Activated CD4-positive, alpha-beta memory T cell treated with anti-CD3 and anti-CD28 coated beads, Interleukin-2, amount 10 ng/mL, durations not matched to agents 7 days and 5 days (primary cell): ENCODE measurements around the gene CMC1. TPM values are rescaled to one million over a fixed set of nuclear protein-coding genes. Genes with fewer than 3 reads are reported as not detected.
"Not testable (repeated sequence)": the region's sequence is repeated elsewhere in the genome, so short reads cannot be mapped to it uniquely, and the experiment has no call there.

Experiments
- CTCF ChIA-PET: fragments of 350-600 bp; sonication (Branson Sonifier 250); formaldehyde crosslinking; loops from one replicate; lab custom pipeline; 2021; ENCODE audit warnings: antibody characterized with exemption, inconsistent platforms; lab: Charles Lee
- POLR2A ChIA-PET: fragments of 350-600 bp; sonication (Branson Sonifier 250); formaldehyde crosslinking; loops from one replicate; lab custom pipeline; 2021; ENCODE audit warnings: antibody characterized with exemption; lab: Charles Lee
- DNase-seq: peaks from one replicate; pipeline ENCODE4 v3.0.0-alpha.2; 2020
- H3K27ac Mint-ChIP-seq: one replicate; pipeline ENCODE4 v1.8.0; 2021; ENCODE audit warnings: mild to moderate bottlenecking, mixed read lengths
- H3K27me3 Mint-ChIP-seq: one replicate; pipeline ENCODE4 v1.8.0; 2021; ENCODE audit warnings: mixed read lengths
- H3K36me3 Mint-ChIP-seq: one replicate; pipeline ENCODE4 v1.8.0; 2021; ENCODE audit warnings: low read depth, mixed read lengths
- H3K4me1 Mint-ChIP-seq: one replicate; pipeline ENCODE4 v1.8.0; 2021; ENCODE audit warnings: mixed read lengths
- H3K4me3 Mint-ChIP-seq: one replicate; pipeline ENCODE4 v1.8.0; 2021; ENCODE audit warnings: mild to moderate bottlenecking, mixed read lengths
- H3K9me3 Mint-ChIP-seq: one replicate; pipeline ENCODE4 v1.8.0; 2021; ENCODE audit warnings: mixed read lengths
- total RNA-seq, 2 experiments: library from RNA; stranded (reverse); gene quantifications; one replicate each; pipeline ENCODE4 v1.2.3, GENCODE V29; 2021

The CMC1 gene
- total RNA-seq: 10 to 100 TPM; 18.8 to 21.0 TPM

GRCh38 chr3:28241221-28242160, at the start of gene CMC1:
Gene CMC1 (plus strand): TSS chr3:28241619. CDS start chr3:28241794, 175 bp downstream.
- Mint-ChIP-seq H3K36me3 (peaks cover 28% of the 10 kb centered on the region), H3K27me3 (no peaks in the 10 kb centered on the region), H3K4me3 (peak within 1 kb of the TSS; percentile 90), H3K4me1 (peaks cover 39% of the 10 kb centered on the region), H3K27ac (peak within 1 kb of the TSS; percentile 82), H3K9me3 (no peaks in the 10 kb centered on the region)
- ChIA-PET CTCF (interaction anchor here (1.3 to 1.6 kb wide), 2 partner anchors 10 to 85 kb away, joined by 3 to 4 read pairs; no protein-coding TSS in a partner anchor), POLR2A (interaction anchor here (1.5 to 3.2 kb wide), 4 partner anchors 12 to 107 kb away, joined by 5 to 15 read pairs (median 6); partner anchors contain the start of genes AZI2 and ZCWPW2)
- peak; percentile 89 for DNase-seq

GRCh38 chr3:28198161-28198560, 43.3 kb upstream of the CMC1 start:
- Mint-ChIP-seq H3K27me3 (no peaks in the 10 kb centered on the region), H3K4me3 (no peak overlapping the region), H3K36me3 (no peaks in the 10 kb centered on the region), H3K9me3 (peaks cover 2% of the 10 kb centered on the region), H3K27ac (no peak overlapping the region), H3K4me1 (peaks cover 1% of the 10 kb centered on the region)
- ChIA-PET CTCF (no interaction called here), POLR2A (no interaction called here)
- DNase-seq: no peak

GRCh38 chr3:28198974-28199373, 42.4 kb upstream of the CMC1 start:
- POLR2A ChIA-PET: no interaction called here
- CTCF ChIA-PET: no interaction called here
- Mint-ChIP-seq H3K27ac (no peak overlapping the region), H3K4me3 (no peak overlapping the region), H3K36me3 (no peaks in the 10 kb centered on the region), H3K27me3 (no peaks in the 10 kb centered on the region), H3K4me1 (peaks cover 1% of the 10 kb centered on the region), H3K9me3 (peaks cover 2% of the 10 kb centered on the region)
- no peak for DNase-seq

GRCh38 chr3:28199643-28200042, 41.8 kb upstream of the CMC1 start:
- POLR2A ChIA-PET: interaction anchor here (1.4 kb wide), 1 partner anchor 14 kb away, joined by 4 read pairs; no protein-coding TSS in a partner anchor
- not testable (repeated sequence) for H3K4me3 Mint-ChIP-seq, H3K4me1 Mint-ChIP-seq, H3K36me3 Mint-ChIP-seq, H3K27me3 Mint-ChIP-seq, DNase-seq, H3K9me3 Mint-ChIP-seq, H3K27ac Mint-ChIP-seq
- CTCF ChIA-PET: interaction anchor here (1.7 kb wide), 1 partner anchor 488 kb away, joined by 4 read pairs; no protein-coding TSS in a partner anchor

- H3K27me3 Mint-ChIP-seq, DNase-seq, H3K4me1 Mint-ChIP-seq, H3K9me3 Mint-ChIP-seq, H3K4me3 Mint-ChIP-seq, H3K27ac Mint-ChIP-seq, H3K36me3 Mint-ChIP-seq: not testable (repeated sequence)
- ChIA-PET CTCF (interaction anchor here (1.7 kb wide), 1 partner anchor 489 kb away, joined by 4 read pairs; no protein-coding TSS in a partner anchor), POLR2A (interaction anchor here (1.4 kb wide), 1 partner anchor 13 kb away, joined by 4 read pairs; no protein-coding TSS in a partner anchor)
Observed at GRCh38 chr3:28200366-28200848, 41.0 kb upstream of the CMC1 start.

- CTCF ChIA-PET: no interaction called here
- no peaks in the 10 kb centered on the region for H3K27me3 Mint-ChIP-seq
- H3K36me3 Mint-ChIP-seq: peaks cover 2% of the 10 kb centered on the region
- DNase-seq: no peak
- POLR2A ChIA-PET: no interaction called here
- H3K4me3 Mint-ChIP-seq: no peak overlapping the region
- no peak overlapping the region for H3K27ac Mint-ChIP-seq
- H3K9me3 Mint-ChIP-seq: peaks cover 2% of the 10 kb centered on the region
- H3K4me1 Mint-ChIP-seq: peaks cover 16% of the 10 kb centered on the region
Observed at GRCh38 chr3:28206479-28206878, 34.9 kb upstream of the CMC1 start.

GRCh38 chr3:28207000-28207733, 34.3 kb upstream of the CMC1 start:
- Mint-ChIP-seq H3K27me3 (no peaks in the 10 kb centered on the region), H3K4me3 (no peak overlapping the region), H3K27ac (no peak overlapping the region), H3K36me3 (peaks cover 2% of the 10 kb centered on the region), H3K9me3 (peaks cover 2% of the 10 kb centered on the region), H3K4me1 (peaks cover 22% of the 10 kb centered on the region)
- no peak for DNase-seq
- CTCF ChIA-PET: interaction anchor here (0.6 kb wide), 1 partner anchor 526 kb away, joined by 3 read pairs; no protein-coding TSS in a partner anchor
- POLR2A ChIA-PET: no interaction called here

GRCh38 chr3:28210968-28211713, 30.3 kb upstream of the CMC1 start:
- no peak for DNase-seq
- Mint-ChIP-seq H3K9me3 (peaks cover 26% of the 10 kb centered on the region), H3K4me3 (no peak overlapping the region), H3K4me1 (peaks cover 22% of the 10 kb centered on the region), H3K36me3 (peaks cover 22% of the 10 kb centered on the region), H3K27ac (peak overlapping the region; percentile 56), H3K27me3 (no peaks in the 10 kb centered on the region)
- ChIA-PET CTCF (interaction anchor here (1.8 kb wide), 1 partner anchor 499 kb away, joined by 5 read pairs; no protein-coding TSS in a partner anchor), POLR2A (interaction anchor here (0.7 kb wide), 1 partner anchor 16 kb away, joined by 3 read pairs; no protein-coding TSS in a partner anchor)

GRCh38 chr3:28212681-28213080, 28.7 kb upstream of the CMC1 start:
- Mint-ChIP-seq H3K4me3 (no peak overlapping the region), H3K4me1 (peaks cover 26% of the 10 kb centered on the region), H3K36me3 (peaks cover 29% of the 10 kb centered on the region), H3K9me3 (peaks cover 31% of the 10 kb centered on the region), H3K27ac (no peak overlapping the region), H3K27me3 (no peaks in the 10 kb centered on the region)
- ChIA-PET CTCF (no interaction called here), POLR2A (no interaction called here)
- no peak for DNase-seq

GRCh38 chr3:28215407-28215806, 26.0 kb upstream of the CMC1 start:
- Mint-ChIP-seq H3K27me3 (no peaks in the 10 kb centered on the region), H3K27ac (no peak overlapping the region), H3K4me1 (peaks cover 33% of the 10 kb centered on the region), H3K9me3 (peaks cover 36% of the 10 kb centered on the region), H3K4me3 (no peak overlapping the region), H3K36me3 (peaks cover 36% of the 10 kb centered on the region)
- no peak for DNase-seq
- POLR2A ChIA-PET: interaction anchor here (1.3 kb wide), 1 partner anchor 26 kb away, joined by 5 read pairs; the partner anchor contains the start of gene CMC1
- CTCF ChIA-PET: no interaction called here

- Mint-ChIP-seq H3K4me1 (peaks cover 17% of the 10 kb centered on the region), H3K9me3 (peaks cover 40% of the 10 kb centered on the region), H3K27ac (peak overlapping the region; percentile 4), H3K27me3 (no peaks in the 10 kb centered on the region), H3K36me3 (peaks cover 38% of the 10 kb centered on the region), H3K4me3 (no peak overlapping the region)
- no peak for DNase-seq
- POLR2A ChIA-PET: interaction anchor here (1.2 kb wide), 1 partner anchor 108 kb away, joined by 3 read pairs; no protein-coding TSS in a partner anchor
- CTCF ChIA-PET: interaction anchor here (0.8 kb wide), 1 partner anchor 506 kb away, joined by 3 read pairs; no protein-coding TSS in a partner anchor
Observed at GRCh38 chr3:28218071-28218916, 23.1 kb upstream of the CMC1 start.
